B cell (primary cell): ENCODE results near the gene PDZK1. TPM values are rescaled to one million over a fixed set of nuclear protein-coding genes. Genes with fewer than 3 reads are reported as not detected.
"Not testable (repeated sequence)": the region's sequence is repeated elsewhere in the genome, so short reads cannot be mapped to it uniquely, and the experiment has no call there.

ENCODE experiments used
- ATAC-seq: fragments of 200-7000 bp; cut with Tn5 transposase; one replicate; pipeline ENCODE4 v1.10.0; 2021; ENCODE audit warnings: low read depth, mild to moderate bottlenecking, moderate number of reproducible peaks, moderate library complexity
- CTCF ChIA-PET: fragments of 350-600 bp; sonication (Branson Sonifier 250); formaldehyde crosslinking; loops from one replicate; lab custom pipeline; 2021; ENCODE audit warnings: antibody characterized with exemption, inconsistent platforms; lab: Charles Lee
- POLR2A ChIA-PET: fragments of 350-600 bp; sonication (Branson Sonifier 250); formaldehyde crosslinking; loops from one replicate; lab custom pipeline; 2021; ENCODE audit warnings: antibody characterized with exemption; lab: Charles Lee
- DNase-seq: peaks from one replicate; pipeline ENCODE4 v3.0.0; 2013
- H2AFZ ChIP-seq: 2 replicates; pipeline ENCODE4 v1.6.1; 2012; ENCODE audit warnings: mild to moderate bottlenecking, low read depth, low read length; ENCODE audit not compliant: insufficient read depth, poor library complexity, severe bottlenecking
- H3K27ac ChIP-seq, 2 donors: 1 replicate in 1 of 2; 2 replicates in 1 of 2; pipeline ENCODE4 v1.5.1; 2012 to 2013; ENCODE audit warnings: low read length in 2 of 2, mild to moderate bottlenecking in 2 of 2, moderate library complexity in 1 of 2
- H3K27me3 ChIP-seq, 4 experiments: fragments of 200-600 bp in 1 of 4; sonication (generic) in 1 of 4; replicated peaks in 1 of 4; 1 replicate in 2 of 4; 2 replicates in 2 of 4; pipeline versions ENCODE4 v1.6.1 to v1.7.0; 2013 to 2016; ENCODE audit warnings: low read length in 3 of 4, mild to moderate bottlenecking in 2 of 4, mixed read lengths in 1 of 4, moderate library complexity in 1 of 4; ENCODE audit not compliant: insufficient read depth in 4 of 4, control insufficient read depth in 3 of 4; ENCODE audit errors: control extremely low read depth in 1 of 4
- H3K36me3 ChIP-seq, 2 experiments: replicated peaks in 1 of 2; 1 replicate in 1 of 2; 2 replicates in 1 of 2; pipeline versions ENCODE4 v1.6.1 to v1.7.1; 2013; ENCODE audit warnings: low read length in 1 of 2; ENCODE audit not compliant: insufficient read depth in 2 of 2, control insufficient read depth in 1 of 2; ENCODE audit errors: control extremely low read depth in 1 of 2, extremely low read depth in 1 of 2
- H3K4me1 ChIP-seq, 2 donors: fragments of 200-600 bp in 1 of 2; sonication (generic) in 1 of 2; 1 replicate in 1 of 2; 2 replicates in 1 of 2; pipeline versions ENCODE4 v1.5.1 to v1.6.1; 2013 to 2017; ENCODE audit warnings: low read length in 2 of 2; ENCODE audit not compliant: control insufficient read depth in 2 of 2, insufficient read depth in 2 of 2
- H3K4me2 ChIP-seq: replicated peaks from 2 replicates; pipeline ENCODE3; 2012; ENCODE audit warnings: mild to moderate bottlenecking, low read depth, low read length; ENCODE audit not compliant: poor library complexity, severe bottlenecking
- H3K4me3 ChIP-seq, 5 experiments: fragments of 200-600 bp in 1 of 5; sonication (generic) in 1 of 5; 1 replicate in 3 of 5; 2 replicates in 2 of 5; pipeline versions ENCODE4 v1.5.1 to v1.7.0; 2011 to 2016; ENCODE audit warnings: low read length in 4 of 5, mild to moderate bottlenecking in 4 of 5, low read depth in 2 of 5, control low read depth in 1 of 5, moderate library complexity in 1 of 5; ENCODE audit not compliant: insufficient read depth in 1 of 5; ENCODE audit errors: control extremely low read depth in 1 of 5, extremely low read depth in 1 of 5
- H3K79me2 ChIP-seq: fragments of 200-600 bp; sonication (generic); one replicate; pipeline ENCODE4 v1.6.0; 2016; ENCODE audit warnings: low read length; ENCODE audit not compliant: control insufficient read depth, insufficient read depth
- H3K9ac ChIP-seq: fragments of 200-600 bp; sonication (generic); 2 replicates; pipeline ENCODE4 v1.6.1; 2017; ENCODE audit warnings: mild to moderate bottlenecking, low read length, moderate library complexity
- H3K9me3 ChIP-seq, 3 donors: one replicate each; pipeline versions ENCODE4 v1.6.1 to v1.7.1; 2013; ENCODE audit warnings: low read length in 2 of 3; ENCODE audit not compliant: control insufficient read depth in 2 of 3, insufficient read depth in 1 of 3; ENCODE audit errors: control extremely low read depth in 1 of 3
- H4K20me1 ChIP-seq: 2 replicates; pipeline ENCODE4 v1.6.0; 2012; ENCODE audit warnings: mild to moderate bottlenecking, low read length; ENCODE audit not compliant: insufficient read depth, control insufficient read depth, poor library complexity, severe bottlenecking
- H3K27ac Mint-ChIP-seq: one replicate; pipeline ENCODE4 v1.8.0; 2021; ENCODE audit warnings: mixed read lengths
- H3K27me3 Mint-ChIP-seq: one replicate; pipeline ENCODE4 v1.8.0; 2021; ENCODE audit warnings: mixed read lengths
- H3K4me1 Mint-ChIP-seq: one replicate; pipeline ENCODE4 v1.8.0; 2021; ENCODE audit warnings: mixed read lengths
- H3K4me3 Mint-ChIP-seq: one replicate; pipeline ENCODE4 v1.8.0; 2021; ENCODE audit warnings: mixed read lengths
- H3K9me3 Mint-ChIP-seq: one replicate; pipeline ENCODE4 v1.8.0; 2022; ENCODE audit warnings: mixed read lengths; ENCODE audit not compliant: insufficient read depth
- EZH2 ChIP-seq: IDR thresholded peaks from 2 replicates; pipeline ENCODE4 v1.6.1; 2012; ENCODE audit warnings: borderline replicate concordance, low read depth, mild to moderate bottlenecking, moderate library complexity, low read length; ENCODE audit not compliant: insufficient read depth, poor library complexity, severe bottlenecking
- WGBS: methylation state at CpG from one replicate; pipeline ENCODE4 v1.1.5; 2013; ENCODE audit warnings: missing lambda C conversion rate; ENCODE audit not compliant: insufficient coverage; 5-methylcytosine and 5-hydroxymethylcytosine counted together
- intact Hi-C: fragments of 100-400 bp; cut with micrococcal nuclease; formaldehyde crosslinking; loops from one replicate; pipeline ENCODE4 v1.10.0; 2022
- polyA plus RNA-seq: library from polyadenylated mRNA; depleted of rRNA; stranded (reverse); fragments of >200 nt; gene quantifications from 2 replicates; pipeline ENCODE4 v1.2.3, GENCODE V29; 2012
- total RNA-seq, 2 donors: library from RNA; stranded (reverse); fragments of 120-200 nt in 1 of 2; gene quantifications; 1 replicate in 1 of 2; 2 replicates in 1 of 2; pipeline versions ENCODE4 v1.2.3 to v1.2.4, GENCODE V29; 2013 to 2022
- TF ChIP-seq, protein P1 (sequence below): fragments of 200-600 bp; IDR thresholded peaks from one replicate; pipeline ENCODE4 v1.8.0; 2022; ENCODE audit warnings: antibody characterized with exemption, mild to moderate bottlenecking

The PDZK1 gene
- total and polyA plus RNA-seq, 2 donors (not counting 1 experiment from before 2014, with no cell fraction given) = 0.34 TPM; not detected in 1

DNA sequence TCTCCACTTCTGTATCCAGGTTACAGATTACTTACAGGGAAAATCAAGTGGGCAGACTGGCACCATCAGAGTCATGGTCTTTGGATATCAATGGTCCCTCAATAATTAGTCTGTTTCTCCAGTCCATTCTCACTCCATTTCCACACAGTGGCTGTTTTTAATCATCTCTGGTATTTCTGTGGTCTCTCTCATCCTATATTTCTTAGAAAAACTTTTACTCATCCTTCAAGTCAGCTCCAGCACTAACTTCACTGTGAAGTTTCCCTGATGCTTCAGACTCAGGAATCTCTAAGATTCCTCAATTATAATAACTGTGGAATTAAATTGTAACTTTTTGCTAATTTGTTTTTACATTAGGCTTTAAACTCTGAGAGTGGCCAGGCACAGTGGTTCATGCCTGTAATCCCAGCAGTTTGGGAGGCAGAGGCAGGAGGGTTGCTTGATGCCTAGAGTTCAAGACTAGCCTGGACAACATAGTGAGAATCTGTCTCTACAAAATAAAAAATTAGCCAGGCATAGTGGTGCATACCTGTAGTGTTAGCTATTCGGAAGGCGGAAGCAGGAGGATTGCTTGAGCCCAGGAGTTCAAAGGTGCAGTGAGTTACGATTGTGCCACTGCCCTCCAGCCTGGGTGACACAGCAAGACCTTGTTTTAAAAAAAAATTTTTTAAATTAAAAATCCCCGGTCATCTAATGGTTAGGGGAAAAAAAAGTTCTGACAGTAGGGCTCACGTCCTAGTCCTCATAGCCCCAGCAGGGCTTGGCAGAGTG lies 22.7 kb upstream of the PDZK1 start:
- Histone ChIP-seq H3K9me3 (no peaks in the 10 kb centered on the region), H3K79me2 (no peaks in the 10 kb centered on the region), H4K20me1 (no peaks in the 10 kb centered on the region), H3K27me3 (no peaks in the 10 kb centered on the region), H3K36me3 (peaks cover 0 to 1% of the 10 kb centered on the region in 2 experiments), H3K4me2 (no peak overlapping the region), H3K9ac (no peak overlapping the region), H3K4me1 (no peaks in the 10 kb centered on the region), H3K27ac (no peak overlapping the region), H2AFZ (no peak overlapping the region), H3K4me3 (no peak overlapping the region)
- Mint-ChIP-seq H3K4me3 (no peak overlapping the region), H3K27me3 (no peaks in the 10 kb centered on the region), H3K27ac (no peak overlapping the region), H3K4me1 (peaks cover 2% of the 10 kb centered on the region), H3K9me3 (no peaks in the 10 kb centered on the region)
- ChIA-PET POLR2A (no interaction called here), CTCF (no interaction called here)
- 100% methylated on average over 3 of the region's 5 CpGs for WGBS
- no peak for ATAC-seq
- TF ChIP-seq, protein P1, sequence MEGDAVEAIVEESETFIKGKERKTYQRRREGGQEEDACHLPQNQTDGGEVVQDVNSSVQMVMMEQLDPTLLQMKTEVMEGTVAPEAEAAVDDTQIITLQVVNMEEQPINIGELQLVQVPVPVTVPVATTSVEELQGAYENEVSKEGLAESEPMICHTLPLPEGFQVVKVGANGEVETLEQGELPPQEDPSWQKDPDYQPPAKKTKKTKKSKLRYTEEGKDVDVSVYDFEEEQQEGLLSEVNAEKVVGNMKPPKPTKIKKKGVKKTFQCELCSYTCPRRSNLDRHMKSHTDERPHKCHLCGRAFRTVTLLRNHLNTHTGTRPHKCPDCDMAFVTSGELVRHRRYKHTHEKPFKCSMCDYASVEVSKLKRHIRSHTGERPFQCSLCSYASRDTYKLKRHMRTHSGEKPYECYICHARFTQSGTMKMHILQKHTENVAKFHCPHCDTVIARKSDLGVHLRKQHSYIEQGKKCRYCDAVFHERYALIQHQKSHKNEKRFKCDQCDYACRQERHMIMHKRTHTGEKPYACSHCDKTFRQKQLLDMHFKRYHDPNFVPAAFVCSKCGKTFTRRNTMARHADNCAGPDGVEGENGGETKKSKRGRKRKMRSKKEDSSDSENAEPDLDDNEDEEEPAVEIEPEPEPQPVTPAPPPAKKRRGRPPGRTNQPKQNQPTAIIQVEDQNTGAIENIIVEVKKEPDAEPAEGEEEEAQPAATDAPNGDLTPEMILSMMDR = no peak
- no peak for TF ChIP-seq EZH2
- DNase-seq = no peak
- intact Hi-C loops = no loop called here

DNA sequence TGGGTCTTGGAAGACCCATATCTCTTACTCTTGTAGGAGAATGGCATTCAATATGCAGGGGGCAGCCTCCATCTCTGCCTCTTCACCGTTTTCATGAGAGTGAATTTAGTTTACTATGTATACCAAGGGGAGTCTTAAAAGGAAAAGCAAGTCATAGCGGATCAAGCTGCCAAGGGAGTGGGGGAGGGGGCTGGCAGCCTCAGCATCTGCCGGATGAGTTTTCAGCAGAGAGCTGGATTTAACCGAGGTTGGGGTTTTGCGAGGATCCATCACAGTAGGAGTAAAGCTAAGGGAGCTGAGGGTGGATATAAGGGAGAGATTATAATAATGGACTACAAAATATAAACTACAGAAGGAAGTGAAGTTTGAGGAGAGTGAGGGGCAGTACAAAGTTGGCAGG lies 22.0 kb upstream of the PDZK1 start:
- Histone ChIP-seq H3K4me3 (no peak overlapping the region), H4K20me1 (no peaks in the 10 kb centered on the region), H3K9ac (no peak overlapping the region), H3K27ac (no peak overlapping the region), H3K36me3 (peaks cover 0 to 1% of the 10 kb centered on the region in 2 experiments), H3K27me3 (no peaks in the 10 kb centered on the region), H3K4me2 (no peak overlapping the region), H3K9me3 (no peaks in the 10 kb centered on the region), H3K4me1 (no peaks in the 10 kb centered on the region), H2AFZ (no peak overlapping the region), H3K79me2 (no peaks in the 10 kb centered on the region)
- ChIA-PET CTCF (interaction anchor here (1.5 kb wide), 1 partner anchor 9 kb away, joined by 7 read pairs; no protein-coding TSS in a partner anchor), POLR2A (no interaction called here)
- TF ChIP-seq, protein P1 = no peak
- no peak for TF ChIP-seq EZH2
- Mint-ChIP-seq H3K27ac (no peak overlapping the region), H3K27me3 (no peaks in the 10 kb centered on the region), H3K4me1 (peaks cover 2% of the 10 kb centered on the region), H3K9me3 (no peaks in the 10 kb centered on the region), H3K4me3 (no peak overlapping the region)
- 93% methylated on average over 3 of the region's 5 CpGs for WGBS
- intact Hi-C loops = no loop called here
- DNase-seq (no peak), ATAC-seq (no peak)

DNA sequence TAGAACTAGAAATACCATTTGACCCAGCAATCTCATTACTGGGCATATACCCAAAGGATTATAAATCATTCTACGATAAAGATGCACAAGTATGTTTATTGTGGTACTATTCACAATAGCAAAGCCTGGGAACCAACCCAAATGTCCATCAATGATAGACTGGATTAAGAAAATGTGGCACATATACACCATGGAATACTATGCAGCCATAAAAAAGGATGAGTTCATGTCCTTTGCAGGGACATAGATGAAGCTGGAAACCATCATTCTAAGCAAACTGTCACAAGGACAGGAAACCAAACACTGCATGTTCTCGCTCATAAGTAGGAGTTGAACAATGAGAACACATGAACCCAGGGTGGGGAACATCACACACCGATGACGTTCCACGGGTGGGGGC lies 19.0 kb upstream of the PDZK1 start:
- H3K4me1 Mint-ChIP-seq, ATAC-seq, H3K4me3 Mint-ChIP-seq, H3K9me3 ChIP-seq, H3K4me2 ChIP-seq, POLR2A ChIA-PET, intact Hi-C loops, H3K36me3 ChIP-seq, H3K9me3 Mint-ChIP-seq, H3K27me3 ChIP-seq, H3K4me1 ChIP-seq, DNase-seq, H3K9ac ChIP-seq, H3K79me2 ChIP-seq, H3K4me3 ChIP-seq, H2AFZ ChIP-seq, H3K27ac Mint-ChIP-seq, H3K27ac ChIP-seq, CTCF ChIA-PET, H4K20me1 ChIP-seq: not testable (repeated sequence)
- H3K27me3 Mint-ChIP-seq = peaks cover 14% of the 10 kb centered on the region
- no CpG with 5 or more reads among the region's 5 CpGs for WGBS
